Activated naive CD4-positive, alpha-beta T cell treated with anti-CD3 and anti-CD28 coated beads, Interleukin-2, amount 50 U/mL, for 24 hours (primary cell): ENCODE results near the gene KRTAP4-1.
"Not testable (repeated sequence)": the region's sequence is repeated elsewhere in the genome, so short reads cannot be mapped to it uniquely, and the experiment has no call there.

ENCODE experiments used
- H3K27ac Mint-ChIP-seq: one replicate; pipeline ENCODE4 v1.8.0; 2021; ENCODE audit warnings: mild to moderate bottlenecking, mixed read lengths
- H3K27me3 Mint-ChIP-seq: one replicate; pipeline ENCODE4 v1.8.0; 2021; ENCODE audit warnings: mixed read lengths
- H3K36me3 Mint-ChIP-seq: one replicate; pipeline ENCODE4 v1.8.0; 2021; ENCODE audit warnings: mixed read lengths
- H3K4me1 Mint-ChIP-seq: one replicate; pipeline ENCODE4 v1.8.0; 2021; ENCODE audit warnings: mixed read lengths
- H3K4me3 Mint-ChIP-seq: one replicate; pipeline ENCODE4 v1.8.0; 2021; ENCODE audit warnings: mild to moderate bottlenecking, mixed read lengths
- H3K9me3 Mint-ChIP-seq: one replicate; pipeline ENCODE4 v1.8.0; 2021; ENCODE audit warnings: mixed read lengths

KRTAP4-1 gene

DNA sequence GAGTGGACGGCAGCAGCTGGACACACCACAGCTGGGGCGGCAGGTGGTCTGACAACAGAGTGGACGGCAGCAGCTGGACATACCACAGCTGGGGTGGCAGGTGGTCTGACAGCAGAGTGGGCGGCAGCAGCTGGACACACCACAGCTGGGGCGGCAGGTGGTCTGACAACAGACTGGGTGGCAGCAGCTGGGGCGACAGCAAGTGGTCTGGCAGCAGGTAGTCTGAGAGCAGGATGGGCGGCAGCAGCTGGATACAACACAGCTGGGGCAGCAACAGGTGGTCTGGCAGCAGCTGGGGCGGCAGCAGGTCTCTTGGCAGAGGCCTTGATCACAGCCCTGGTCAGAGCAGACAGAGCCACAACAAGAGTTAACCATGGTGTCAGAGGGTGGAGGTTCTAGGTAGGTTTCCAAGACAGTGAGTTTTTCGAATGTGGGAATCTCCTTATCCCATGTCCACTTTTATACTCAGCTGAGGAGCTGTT, at the start of gene KRTAP4-1:
Gene KRTAP4-1, minus strand, starts transcription at position 432 of the 482 bp plus-strand sequence. Its CDS starts 57 bp downstream, at position 375.
- H3K27me3 Mint-ChIP-seq = no peaks in the 10 kb centered on the region
- no peak within 1 kb of the TSS for H3K27ac Mint-ChIP-seq
- H3K4me3 Mint-ChIP-seq = no peak within 1 kb of the TSS
- no peaks in the 10 kb centered on the region for H3K4me1 Mint-ChIP-seq
- H3K9me3 Mint-ChIP-seq = no peaks in the 10 kb centered on the region
- H3K36me3 Mint-ChIP-seq = peaks cover 2% of the 10 kb centered on the region

DNA sequence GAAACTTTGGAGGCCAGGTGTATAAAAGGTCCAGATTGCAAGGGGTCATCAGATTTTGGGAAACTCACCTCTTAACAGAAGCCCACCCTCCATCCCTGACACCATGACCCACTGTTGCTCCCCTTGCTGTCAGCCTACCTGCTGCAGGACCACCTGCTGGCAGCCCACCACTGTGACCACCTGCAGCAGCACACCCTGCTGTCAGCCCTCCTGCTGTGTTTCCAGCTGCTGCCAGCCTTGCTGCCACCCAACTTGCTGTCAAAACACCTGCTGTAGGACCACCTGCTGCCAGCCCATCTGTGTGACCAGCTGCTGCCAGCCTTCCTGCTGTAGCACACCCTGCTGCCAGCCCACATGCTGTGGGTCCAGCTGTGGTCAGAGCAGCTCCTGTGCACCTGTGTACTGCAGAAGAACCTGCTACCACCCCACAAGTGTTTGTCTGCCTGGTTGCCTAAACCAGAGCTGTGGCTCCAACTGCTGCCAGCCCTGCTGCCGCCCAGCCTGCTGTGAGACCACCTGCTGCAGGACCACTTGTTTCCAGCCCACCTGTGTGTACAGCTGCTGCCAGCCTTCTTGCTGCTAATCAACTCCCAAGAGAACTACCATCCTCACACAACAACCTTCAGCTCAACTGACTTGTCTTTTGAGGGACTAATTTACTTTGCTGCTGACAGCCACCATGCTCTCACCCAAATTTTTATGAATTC, 47.8 kb upstream of the KRTAP4-1 start, which contains the start of gene KRTAP9-3:
Gene KRTAP9-3, plus strand, starts transcription at position 51 of the 707 bp plus-strand sequence. Its CDS starts 53 bp downstream, at position 104.
- H3K4me3 Mint-ChIP-seq, H3K4me1 Mint-ChIP-seq, H3K36me3 Mint-ChIP-seq, H3K27me3 Mint-ChIP-seq, H3K9me3 Mint-ChIP-seq, H3K27ac Mint-ChIP-seq: not testable (repeated sequence)

DNA sequence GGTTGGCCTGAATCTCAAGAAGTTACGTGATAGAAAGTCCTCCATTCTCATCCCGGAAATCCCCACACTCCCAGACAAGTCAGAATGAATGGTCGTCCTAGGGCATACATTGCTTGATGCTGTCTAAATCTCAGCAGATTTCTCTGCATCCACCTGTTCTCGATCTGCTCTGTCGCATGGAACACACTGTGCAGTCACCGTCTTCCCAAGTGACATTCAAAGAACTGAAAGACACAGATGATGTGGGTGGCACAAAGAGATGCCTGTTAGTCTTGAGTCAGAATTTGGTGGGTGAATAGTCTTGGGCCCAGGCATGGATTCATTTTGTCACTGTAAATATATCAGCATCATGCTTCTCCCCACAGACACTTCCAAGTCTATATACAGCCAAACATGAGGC, 47.0 kb upstream of the KRTAP4-1 start:
- Mint-ChIP-seq H3K27ac (no peak overlapping the region), H3K27me3 (peaks cover 2% of the 10 kb centered on the region), H3K9me3 (no peaks in the 10 kb centered on the region), H3K4me1 (peaks cover 4% of the 10 kb centered on the region), H3K4me3 (no peak overlapping the region), H3K36me3 (no peaks in the 10 kb centered on the region)

DNA sequence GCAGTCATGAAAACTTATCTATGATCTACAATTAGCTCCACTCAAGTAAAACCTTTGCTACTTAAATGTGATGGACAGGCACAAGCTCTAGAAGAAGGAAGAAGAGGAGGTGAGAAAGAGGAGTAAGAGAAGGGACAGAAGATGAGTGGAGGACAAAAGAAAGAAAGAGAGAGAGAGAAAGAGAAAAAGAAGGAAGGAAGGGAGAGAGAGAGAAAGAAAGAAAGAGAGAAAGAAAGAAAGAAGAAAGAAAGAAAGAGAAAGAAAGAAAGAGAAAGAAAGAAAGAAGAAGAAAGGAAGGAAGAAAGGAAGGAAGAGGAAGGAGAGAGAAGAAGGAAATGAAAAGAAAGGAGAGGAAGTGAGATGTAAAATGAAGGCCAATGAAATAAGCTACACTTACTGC, 45.4 kb upstream of the KRTAP4-1 start:
- no peak overlapping the region for H3K4me3 Mint-ChIP-seq
- H3K27me3 Mint-ChIP-seq = peaks cover 2% of the 10 kb centered on the region
- H3K4me1 Mint-ChIP-seq = peaks cover 4% of the 10 kb centered on the region
- no peaks in the 10 kb centered on the region for H3K9me3 Mint-ChIP-seq
- no peaks in the 10 kb centered on the region for H3K36me3 Mint-ChIP-seq
- H3K27ac Mint-ChIP-seq = no peak overlapping the region

DNA sequence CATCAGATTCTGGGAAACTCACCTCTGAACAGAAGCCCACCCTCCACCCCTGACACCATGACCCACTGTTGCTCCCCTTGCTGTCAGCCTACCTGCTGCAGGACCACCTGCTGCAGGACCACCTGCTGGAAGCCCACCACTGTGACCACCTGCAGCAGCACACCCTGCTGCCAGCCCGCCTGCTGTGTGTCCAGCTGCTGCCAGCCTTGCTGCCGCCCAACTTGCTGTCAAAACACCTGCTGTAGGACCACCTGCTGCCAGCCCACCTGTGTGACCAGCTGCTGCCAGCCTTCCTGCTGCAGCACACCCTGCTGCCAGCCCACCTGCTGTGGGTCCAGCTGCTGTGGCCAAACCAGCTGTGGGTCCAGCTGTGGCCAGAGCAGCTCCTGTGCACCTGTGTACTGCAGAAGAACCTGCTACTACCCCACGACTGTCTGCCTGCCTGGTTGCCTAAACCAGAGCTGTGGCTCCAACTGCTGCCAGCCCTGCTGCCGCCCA, 41.9 kb upstream of the KRTAP4-1 start, which contains the start of gene KRTAP9-2:
Gene KRTAP9-2, plus strand, starts transcription at position 51 of the 498 bp plus-strand sequence. Its CDS starts 7 bp downstream, at position 58.
- not testable (repeated sequence) for H3K27me3 Mint-ChIP-seq, H3K9me3 Mint-ChIP-seq, H3K4me3 Mint-ChIP-seq, H3K27ac Mint-ChIP-seq, H3K4me1 Mint-ChIP-seq, H3K36me3 Mint-ChIP-seq

DNA sequence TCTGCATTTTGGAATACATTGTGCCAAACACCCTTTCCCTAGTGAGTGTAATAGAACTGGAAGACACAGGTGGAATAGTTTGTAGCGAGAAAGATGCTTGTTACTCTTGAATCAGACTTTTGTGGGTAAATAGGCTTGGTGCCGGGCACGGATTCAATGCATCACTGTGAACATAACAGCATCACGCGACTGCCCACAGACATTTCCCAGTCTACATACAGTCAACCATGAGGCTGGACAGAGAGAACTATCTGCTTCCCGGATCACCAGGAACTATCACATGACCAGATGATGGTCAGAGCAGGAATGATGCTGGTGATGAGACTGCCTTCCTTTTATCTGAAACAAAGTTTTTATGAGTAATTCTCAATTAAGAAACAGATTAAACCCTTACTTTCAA, 41.3 kb upstream of the KRTAP4-1 start:
- Mint-ChIP-seq H3K36me3 (no peaks in the 10 kb centered on the region), H3K27me3 (peaks cover 2% of the 10 kb centered on the region), H3K27ac (no peak overlapping the region), H3K4me1 (peaks cover 10% of the 10 kb centered on the region), H3K9me3 (no peaks in the 10 kb centered on the region), H3K4me3 (no peak overlapping the region)

DNA sequence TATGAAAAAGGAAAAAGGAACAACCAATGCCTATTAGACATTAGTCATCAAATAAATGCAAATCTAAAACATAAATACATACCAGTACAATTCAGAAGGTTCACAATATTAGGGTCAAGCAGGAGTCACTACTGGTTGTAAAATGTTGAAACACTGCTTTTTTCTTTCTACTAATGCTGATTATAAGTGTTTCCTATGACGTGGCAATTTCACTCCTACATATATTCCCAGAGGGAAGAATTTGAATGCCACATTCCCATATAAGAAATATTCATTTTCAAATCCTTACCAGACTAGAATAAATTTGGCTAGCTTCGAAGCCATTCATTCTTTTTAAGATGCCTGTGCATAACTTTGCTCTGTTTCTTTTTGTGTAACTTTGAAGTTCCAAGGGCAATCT, 39.1 kb upstream of the KRTAP4-1 start:
- no peaks in the 10 kb centered on the region for H3K9me3 Mint-ChIP-seq
- peaks cover 6% of the 10 kb centered on the region for H3K4me1 Mint-ChIP-seq
- H3K27me3 Mint-ChIP-seq = peaks cover 2% of the 10 kb centered on the region
- H3K4me3 Mint-ChIP-seq = no peak overlapping the region
- H3K36me3 Mint-ChIP-seq = peaks cover 1% of the 10 kb centered on the region
- no peak overlapping the region for H3K27ac Mint-ChIP-seq

DNA sequence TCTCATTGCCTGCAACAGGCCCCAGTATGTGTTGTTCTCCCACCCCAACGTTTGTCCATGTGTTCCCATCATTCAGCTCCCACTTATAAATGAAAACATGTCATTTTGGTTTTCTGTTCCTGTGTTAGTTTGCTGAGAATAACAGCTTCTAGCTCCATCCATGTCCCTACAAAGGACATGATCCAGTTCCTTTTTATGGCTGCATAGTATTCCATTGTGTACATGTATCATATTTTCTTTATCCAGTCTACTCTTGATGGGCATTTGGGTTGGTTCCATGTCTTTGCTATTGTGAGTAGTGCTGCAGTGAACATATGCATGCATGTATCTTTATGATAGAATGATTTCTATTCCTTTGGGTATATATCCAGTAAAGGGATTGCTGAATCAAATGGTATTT, 31.0 kb upstream of the KRTAP4-1 start:
- Mint-ChIP-seq H3K27ac (peak overlapping the region; percentile 8), H3K36me3 (peaks cover 1% of the 10 kb centered on the region), H3K4me1 (peaks cover 14% of the 10 kb centered on the region), H3K27me3 (no peaks in the 10 kb centered on the region), H3K4me3 (no peak overlapping the region), H3K9me3 (no peaks in the 10 kb centered on the region)

DNA sequence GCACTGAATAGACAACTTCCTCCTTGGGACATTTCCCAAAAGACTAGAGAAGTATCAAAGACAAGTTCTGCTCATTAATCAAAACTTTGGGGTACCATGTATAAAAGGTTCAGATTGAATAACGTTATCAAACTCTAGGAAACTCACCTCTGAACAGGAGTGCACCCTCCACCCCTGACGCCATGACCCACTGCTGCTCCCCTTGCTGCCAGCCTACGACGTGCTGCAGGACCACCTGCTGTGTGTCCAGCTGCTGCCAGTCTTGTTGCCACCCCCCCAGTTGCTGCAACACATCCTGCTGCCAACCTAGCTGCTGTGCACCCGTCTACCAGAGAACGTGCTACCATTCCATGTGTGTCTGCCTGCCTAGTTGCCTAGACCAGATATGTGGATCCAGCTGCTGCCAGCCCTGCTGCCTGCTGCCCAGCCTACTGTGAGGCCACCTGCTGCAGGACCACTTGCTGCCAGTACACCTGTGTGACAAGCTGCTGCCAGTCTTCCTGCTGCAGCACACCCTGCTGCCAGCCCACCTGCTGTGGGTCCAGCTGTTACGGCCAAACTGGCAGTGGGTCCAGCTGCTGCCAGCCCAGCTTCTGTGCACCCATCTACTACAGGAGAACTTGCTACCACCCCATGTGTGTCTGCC, 27.9 kb upstream of the KRTAP4-1 start:
- H3K36me3 Mint-ChIP-seq = peaks cover 1% of the 10 kb centered on the region
- H3K4me1 Mint-ChIP-seq = peaks cover 14% of the 10 kb centered on the region
- H3K27me3 Mint-ChIP-seq = peaks cover 3% of the 10 kb centered on the region
- H3K4me3 Mint-ChIP-seq = no peak overlapping the region
- peaks cover 6% of the 10 kb centered on the region for H3K9me3 Mint-ChIP-seq
- no peak overlapping the region for H3K27ac Mint-ChIP-seq

DNA sequence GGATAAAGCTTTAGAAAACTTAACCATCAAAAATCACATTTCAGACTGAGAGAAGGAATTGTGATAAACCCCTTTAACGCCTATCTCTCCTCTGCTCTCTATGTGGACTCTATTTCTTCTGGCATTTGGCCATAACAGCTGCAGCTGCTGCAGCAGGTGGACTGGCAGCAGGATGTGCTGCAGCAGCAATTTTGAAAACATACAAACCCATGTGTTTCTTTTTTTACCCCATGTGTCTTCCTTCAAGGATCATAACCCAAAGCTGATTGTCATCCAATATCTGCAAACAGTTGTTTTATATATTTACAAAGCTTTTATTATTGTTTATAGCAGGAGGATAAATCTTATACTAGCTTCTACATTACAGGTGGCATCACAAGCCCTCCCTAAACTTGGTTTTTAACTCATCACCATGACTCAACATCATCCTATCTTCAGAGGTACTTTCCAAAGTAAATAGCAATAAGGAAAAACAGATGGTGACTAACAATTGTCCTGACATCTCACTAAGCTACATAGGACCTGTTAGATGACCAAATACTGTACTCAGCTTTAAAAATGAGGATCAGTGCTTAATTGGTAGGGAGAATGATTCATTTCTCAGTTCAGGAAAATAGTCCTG, 27.2 kb upstream of the KRTAP4-1 start:
- Mint-ChIP-seq H3K27me3 (peaks cover 3% of the 10 kb centered on the region), H3K4me3 (no peak overlapping the region), H3K36me3 (peaks cover 1% of the 10 kb centered on the region), H3K4me1 (peaks cover 14% of the 10 kb centered on the region), H3K9me3 (peaks cover 6% of the 10 kb centered on the region), H3K27ac (no peak overlapping the region)

DNA sequence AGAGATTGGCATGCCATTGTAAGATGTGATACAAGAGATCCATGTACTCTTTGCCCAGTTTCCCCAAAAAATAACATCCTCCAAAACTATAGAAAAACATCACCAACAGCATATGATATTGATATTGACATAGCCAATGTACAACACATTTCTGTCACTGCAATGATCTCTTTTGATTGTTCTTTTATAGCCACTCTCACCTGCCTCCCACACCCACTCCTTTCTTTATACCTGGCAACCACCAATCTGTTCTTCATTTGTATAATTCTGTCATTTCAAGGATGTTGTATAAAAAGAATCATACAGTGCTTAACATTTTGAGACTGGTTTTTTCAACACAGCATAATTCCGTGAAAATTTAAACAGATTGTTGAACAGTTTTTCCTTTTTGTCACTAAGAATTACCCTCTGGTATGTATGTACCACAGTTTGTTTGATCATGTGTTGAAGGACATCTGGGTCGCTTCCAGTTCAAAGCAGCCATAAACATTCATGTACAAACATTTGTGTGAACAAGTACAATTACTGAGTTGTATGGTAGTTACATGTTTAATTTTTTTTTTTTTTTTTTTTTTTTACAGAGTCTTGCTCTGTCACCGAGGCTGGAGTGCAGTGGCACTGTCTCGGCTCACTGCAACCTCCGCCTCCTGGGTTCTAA, 14.8 kb upstream of the KRTAP4-1 start:
- no peak overlapping the region for H3K27ac Mint-ChIP-seq
- H3K36me3 Mint-ChIP-seq = no peaks in the 10 kb centered on the region
- H3K9me3 Mint-ChIP-seq = no peaks in the 10 kb centered on the region
- no peaks in the 10 kb centered on the region for H3K4me1 Mint-ChIP-seq
- H3K27me3 Mint-ChIP-seq = no peaks in the 10 kb centered on the region
- H3K4me3 Mint-ChIP-seq = no peak overlapping the region

DNA sequence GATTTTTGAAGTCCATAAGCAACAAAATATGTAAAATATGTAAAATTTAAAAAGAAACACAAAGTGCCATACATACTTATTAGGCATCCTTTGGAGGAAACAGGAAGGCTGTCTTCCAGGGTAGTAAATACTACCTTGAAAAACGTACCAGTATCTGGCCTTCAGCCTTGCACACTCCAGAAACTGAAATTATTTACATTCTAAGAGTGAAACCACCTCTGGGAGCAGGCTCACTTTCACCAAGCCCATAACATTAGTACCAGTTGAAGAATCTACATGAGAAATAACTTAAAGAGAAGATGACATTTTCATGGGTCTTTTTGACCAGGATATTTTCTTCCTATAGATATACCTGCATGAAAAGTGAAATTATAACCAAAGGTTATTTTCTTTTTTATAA, 11.4 kb upstream of the KRTAP4-1 start:
- H3K27ac Mint-ChIP-seq = no peak overlapping the region
- peaks cover 2% of the 10 kb centered on the region for H3K36me3 Mint-ChIP-seq
- no peaks in the 10 kb centered on the region for H3K4me1 Mint-ChIP-seq
- H3K9me3 Mint-ChIP-seq = no peaks in the 10 kb centered on the region
- no peaks in the 10 kb centered on the region for H3K27me3 Mint-ChIP-seq
- H3K4me3 Mint-ChIP-seq = no peak overlapping the region

DNA sequence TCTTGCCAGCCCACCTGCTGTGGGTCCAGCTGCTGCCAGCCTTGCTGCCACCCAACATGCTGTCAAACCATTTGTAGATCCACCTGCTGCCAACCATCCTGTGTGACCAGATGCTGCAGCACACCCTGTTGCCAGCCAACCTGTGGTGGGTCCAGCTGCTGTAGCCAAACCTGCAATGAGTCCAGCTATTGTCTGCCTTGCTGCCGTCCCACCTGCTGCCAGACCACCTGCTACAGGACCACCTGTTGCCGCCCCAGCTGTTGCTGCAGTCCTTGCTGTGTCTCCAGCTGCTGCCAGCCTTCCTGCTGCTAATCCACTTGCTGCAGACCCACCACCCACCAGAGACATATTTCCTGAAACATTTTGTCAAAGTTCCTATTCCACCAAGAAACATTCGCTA, 5.6 kb upstream of the KRTAP4-1 start:
- Mint-ChIP-seq H3K36me3 (peaks cover 2% of the 10 kb centered on the region), H3K9me3 (no peaks in the 10 kb centered on the region), H3K4me1 (no peaks in the 10 kb centered on the region), H3K27ac (no peak overlapping the region), H3K27me3 (peaks cover 2% of the 10 kb centered on the region), H3K4me3 (no peak overlapping the region)

DNA sequence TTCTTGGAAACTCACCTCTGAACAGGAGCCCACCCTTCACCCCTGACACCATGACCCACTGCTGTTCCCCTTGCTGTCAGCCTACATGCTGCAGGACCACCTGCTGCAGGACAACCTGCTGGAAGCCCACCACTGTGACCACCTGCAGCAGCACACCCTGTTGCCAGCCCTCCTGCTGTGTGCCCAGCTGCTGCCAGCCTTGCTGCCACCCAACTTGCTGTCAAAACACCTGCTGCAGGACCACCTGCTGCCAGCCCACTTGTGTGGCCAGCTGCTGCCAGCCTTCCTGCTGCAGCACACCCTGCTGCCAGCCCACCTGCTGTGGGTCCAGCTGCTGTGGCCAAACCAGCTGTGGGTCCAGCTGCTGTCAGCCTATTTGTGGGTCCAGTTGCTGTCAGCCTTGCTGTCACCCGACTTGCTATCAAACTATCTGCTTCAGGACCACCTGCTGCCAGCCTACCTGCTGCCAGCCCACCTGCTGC, 5.2 kb upstream of the KRTAP4-1 start, which contains the start of gene KRTAP9-1:
Gene KRTAP9-1, plus strand, starts transcription at position 51 of the 482 bp plus-strand sequence. Its CDS starts 0 bp downstream, at position 51.
- not testable (repeated sequence) for H3K9me3 Mint-ChIP-seq, H3K4me3 Mint-ChIP-seq, H3K4me1 Mint-ChIP-seq, H3K27ac Mint-ChIP-seq, H3K36me3 Mint-ChIP-seq, H3K27me3 Mint-ChIP-seq

DNA sequence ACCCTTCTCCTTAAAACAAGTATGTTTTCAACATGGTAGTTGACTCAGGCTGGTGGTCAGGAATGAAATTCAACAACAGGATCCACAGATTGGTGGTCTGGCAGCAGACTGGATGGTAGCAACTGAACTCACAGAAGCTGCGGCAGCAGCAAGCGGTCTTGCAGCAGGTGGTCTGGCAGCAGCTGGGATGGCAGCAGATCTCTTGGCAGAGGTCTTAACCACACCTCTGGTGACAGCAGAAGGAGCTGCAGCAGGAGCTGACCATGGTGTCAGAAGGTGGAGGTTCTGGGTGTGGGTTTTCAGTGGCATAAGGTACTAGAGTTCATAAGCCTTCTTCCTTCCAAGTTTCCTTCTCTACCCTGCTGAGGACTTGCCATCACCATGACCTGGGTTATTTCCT, 2.2 kb upstream of the KRTAP4-1 start:
- Mint-ChIP-seq H3K27ac (no peak overlapping the region), H3K27me3 (peaks cover 2% of the 10 kb centered on the region), H3K4me3 (no peak overlapping the region), H3K36me3 (no peaks in the 10 kb centered on the region), H3K4me1 (no peaks in the 10 kb centered on the region), H3K9me3 (no peaks in the 10 kb centered on the region)
